H1 (cell line): ENCODE results near the gene MAGEC1. TPM values are rescaled to one million over a fixed set of nuclear protein-coding genes. Genes with fewer than 3 reads are reported as not detected.

ENCODE experiments used
- CTCF ChIA-PET: fragments of 300-600 bp; sonication (Branson Sonifier 250); formaldehyde crosslinking; loops from one replicate; lab custom pipeline; 2021; ENCODE audit not compliant: partially characterized antibody; lab: Charles Lee
- POLR2A ChIA-PET: fragments of 300-600 bp; sonication (Branson Sonifier 250); formaldehyde crosslinking; loops from one replicate; lab custom pipeline; 2021; ENCODE audit warnings: inconsistent platforms; ENCODE audit not compliant: partially characterized antibody; lab: Charles Lee
- DNase-seq, 2 experiments: peaks; one replicate each; pipeline versions ENCODE4 v3.0.0 to v3.0.0-alpha.2; 2010 to 2022; ENCODE audit warnings: low spot score in 2 of 2, low read depth in 1 of 2, mixed read lengths in 1 of 2
- FAIRE-seq: peaks from 2 replicates; lab custom pipeline; 2011; peaks lifted over from hg19 to GRCh38; lab: Jason Lieb, UNC
- H2AFZ ChIP-seq: 2 replicates; pipeline ENCODE4 v1.8.1; 2012; ENCODE audit warnings: low read length, inconsistent platforms
- H2AK5ac ChIP-seq: 2 replicates; pipeline ENCODE4 v1.6.1; 2013; ENCODE audit warnings: low read depth, low read length
- H2BK120ac ChIP-seq: replicated peaks from 2 replicates; pipeline ENCODE3; 2013; ENCODE audit warnings: low read depth, low read length, inconsistent platforms
- H2BK12ac ChIP-seq: 2 replicates; pipeline ENCODE4 v1.6.1; 2013; ENCODE audit warnings: low read depth, low read length
- H2BK15ac ChIP-seq: 2 replicates; pipeline ENCODE4 v1.6.1; 2013; ENCODE audit warnings: low read length
- H2BK20ac ChIP-seq: 2 replicates; pipeline ENCODE4 v1.6.1; 2013; ENCODE audit warnings: low read length
- H2BK5ac ChIP-seq: 2 replicates; pipeline ENCODE4 v1.6.1; 2013; ENCODE audit warnings: low read depth, low read length
- H3K14ac ChIP-seq: 2 replicates; pipeline ENCODE4 v1.6.1; 2013; ENCODE audit warnings: inconsistent platforms; ENCODE audit not compliant: insufficient read length
- H3K18ac ChIP-seq: 2 replicates; pipeline ENCODE4 v1.6.1; 2013; ENCODE audit warnings: low read length; ENCODE audit errors: extremely low read depth
- H3K23ac ChIP-seq: 2 replicates; pipeline ENCODE4 v1.6.1; 2013; ENCODE audit warnings: inconsistent platforms; ENCODE audit not compliant: insufficient read length
- H3K23me2 ChIP-seq: 2 replicates; pipeline ENCODE4 v1.6.1; 2013; ENCODE audit warnings: low read depth, low read length
- H3K27ac ChIP-seq: 2 replicates; pipeline ENCODE4 v1.6.1; 2011; ENCODE audit warnings: low read depth, low read length, inconsistent platforms
- H3K27me3 ChIP-seq, 4 experiments: replicated peaks in 1 of 4; 1 replicate in 1 of 4; 2 replicates in 3 of 4; pipeline versions ENCODE4 v1.6.1 to v1.8.1; 2011 to 2013; ENCODE audit warnings: low read length in 3 of 4, mild to moderate bottlenecking in 3 of 4, inconsistent platforms in 2 of 4, mixed read lengths in 2 of 4, moderate library complexity in 1 of 4; ENCODE audit not compliant: control insufficient read depth in 3 of 4, insufficient read depth in 3 of 4; ENCODE audit errors: extremely low read depth in 1 of 4
- H3K36me3 ChIP-seq, 4 experiments: 2 replicates each; pipeline versions ENCODE4 v1.6.1 to v1.8.1; 2011 to 2013; ENCODE audit warnings: mild to moderate bottlenecking in 4 of 4, low read length in 3 of 4, moderate library complexity in 2 of 4, control low read depth in 1 of 4, inconsistent platforms in 1 of 4; ENCODE audit not compliant: insufficient read depth in 4 of 4, control insufficient read depth in 2 of 4
- H3K4ac ChIP-seq: replicated peaks from 2 replicates; pipeline ENCODE3; 2013; ENCODE audit warnings: low read length, low read depth, mixed read lengths, inconsistent platforms; ENCODE audit not compliant: insufficient read length
- H3K4me1 ChIP-seq, 4 experiments: replicated peaks in 1 of 4; 1 replicate in 1 of 4; 2 replicates in 3 of 4; pipeline versions ENCODE4 v1.6.1 to v1.8.1; 2011 to 2013; ENCODE audit warnings: low read length in 3 of 4, inconsistent platforms in 2 of 4, mixed read lengths in 1 of 4; ENCODE audit not compliant: insufficient read depth in 4 of 4, control insufficient read depth in 3 of 4
- H3K4me2 ChIP-seq, 2 experiments: 2 replicates each; pipeline versions ENCODE4 v1.6.1 to v1.8.1; 2011 to 2013; ENCODE audit warnings: low read depth in 2 of 2, low read length in 2 of 2, control low read depth in 1 of 2, inconsistent platforms in 1 of 2, mild to moderate bottlenecking in 1 of 2; ENCODE audit not compliant: insufficient read depth in 1 of 2
- H3K4me3 ChIP-seq, 4 experiments: fragments of 200-600, 300-600 bp in 1 of 4; sonication (generic), shearing (Covaris generic), sonication (Bioruptor Twin) in 1 of 4; 2 replicates each; pipeline versions ENCODE4 v1.5.1 to v1.8.1; 2011 to 2016; ENCODE audit warnings: low read length in 4 of 4, low read depth in 3 of 4, control low read depth in 2 of 4, inconsistent platforms in 2 of 4, mild to moderate bottlenecking in 2 of 4, mixed read lengths in 1 of 4, moderate library complexity in 1 of 4; ENCODE audit not compliant: insufficient read depth in 2 of 4; ENCODE audit errors: extremely low read depth in 1 of 4
- H3K56ac ChIP-seq: replicated peaks from 2 replicates; pipeline ENCODE3; 2013; ENCODE audit warnings: low read depth, mild to moderate bottlenecking, mixed read lengths, low read length, inconsistent platforms; ENCODE audit not compliant: insufficient read length
- H3K79me1 ChIP-seq: 2 replicates; pipeline ENCODE4 v1.6.1; 2013; ENCODE audit warnings: low read depth, low read length, control low read depth
- H3K79me2 ChIP-seq, 2 experiments: 2 replicates each; pipeline versions ENCODE4 v1.6.1 to v1.8.1; 2012 to 2013; ENCODE audit warnings: low read length in 2 of 2, mild to moderate bottlenecking in 2 of 2, inconsistent platforms in 1 of 2; ENCODE audit not compliant: insufficient read depth in 2 of 2, control insufficient read depth in 1 of 2
- H3K9ac ChIP-seq, 4 experiments: replicated peaks in 1 of 4; 1 replicate in 1 of 4; 2 replicates in 3 of 4; pipeline versions ENCODE4 v1.6.1 to v1.8.1; 2011 to 2013; ENCODE audit warnings: low read depth in 3 of 4, low read length in 3 of 4, control low read depth in 2 of 4, mild to moderate bottlenecking in 2 of 4, moderate library complexity in 2 of 4, inconsistent platforms in 1 of 4; ENCODE audit errors: extremely low read depth in 1 of 4
- H3K9me3 ChIP-seq, 2 experiments: 2 replicates each; pipeline versions ENCODE4 v1.6.1 to v1.8.1; 2012 to 2013; ENCODE audit warnings: mild to moderate bottlenecking in 2 of 2, moderate library complexity in 2 of 2, control low read depth in 1 of 2, inconsistent platforms in 1 of 2, low read depth in 1 of 2, low read length in 1 of 2, mixed read lengths in 1 of 2; ENCODE audit not compliant: insufficient read depth in 2 of 2
- H4K20me1 ChIP-seq, 2 experiments: replicated peaks in 1 of 2; 2 replicates each; pipeline versions ENCODE3 to v1.8.1; 2011 to 2013; ENCODE audit warnings: inconsistent platforms in 2 of 2, low read length in 2 of 2, mild to moderate bottlenecking in 1 of 2; ENCODE audit not compliant: insufficient read depth in 2 of 2, control insufficient read depth in 1 of 2
- H4K5ac ChIP-seq: 2 replicates; pipeline ENCODE4 v1.6.1; 2013; ENCODE audit warnings: low read length, low read depth, mixed read lengths, inconsistent platforms; ENCODE audit not compliant: insufficient read length
- H4K8ac ChIP-seq: 2 replicates; pipeline ENCODE4 v1.8.0; 2013; ENCODE audit warnings: mild to moderate bottlenecking, moderate library complexity, low read length, inconsistent platforms; ENCODE audit not compliant: insufficient read depth; ENCODE audit errors: extremely low read depth
- H4K91ac ChIP-seq: replicated peaks from 2 replicates; pipeline ENCODE3; 2013; ENCODE audit warnings: low read length, mixed read lengths, inconsistent platforms; ENCODE audit not compliant: insufficient read length
- ASH2L ChIP-seq: fragments of 200-600, 300-600 bp; sonication (generic); IDR thresholded peaks from one replicate; pipeline ENCODE4 v1.7.1; 2017; ENCODE audit warnings: low read length
- BRCA1 ChIP-seq: IDR thresholded peaks from 2 replicates; pipeline ENCODE4 v1.6.1; 2012; ENCODE audit warnings: low read depth, low read length, improper control_type of control experiment
- CBX5 ChIP-seq: fragments of 300-800, 300-1000 bp; sonication (generic); IDR thresholded peaks from 2 replicates; pipeline ENCODE4 v1.7.1; 2016; ENCODE audit warnings: antibody characterized with exemption, low read length, low read depth
- EZH2 ChIP-seq: fragments of 200-600 bp; sonication (generic); IDR thresholded peaks from 2 replicates; pipeline ENCODE4 v1.7.1; 2012; ENCODE audit warnings: low read depth, mild to moderate bottlenecking, moderate library complexity, low read length, inconsistent platforms; ENCODE audit not compliant: severe bottlenecking
- FOSL1 ChIP-seq: IDR thresholded peaks from 2 replicates; pipeline ENCODE4 v1.6.1; 2011; ENCODE audit warnings: mild to moderate bottlenecking, low read depth, low read length, moderate library complexity; ENCODE audit not compliant: insufficient read depth
- KDM5A ChIP-seq: fragments of 200-600 bp; IDR thresholded peaks from 2 replicates; pipeline ENCODE4 v1.7.1; 2012; ENCODE audit warnings: mild to moderate bottlenecking, low read length, inconsistent platforms, mixed read lengths
- MAFK ChIP-seq: IDR thresholded peaks from 2 replicates; pipeline ENCODE4 v1.6.1; 2012; ENCODE audit warnings: low read depth, mild to moderate bottlenecking, improper control_type of control experiment, low read length
- POLR2A ChIP-seq, 2 experiments: IDR thresholded peaks; 1 replicate in 1 of 2; 2 replicates in 1 of 2; pipeline ENCODE4 v1.6.1; 2011; ENCODE audit warnings: low read depth in 2 of 2, low read length in 2 of 2, mild to moderate bottlenecking in 2 of 2; ENCODE audit errors: control extremely low read depth in 1 of 2
- SAP30 ChIP-seq: fragments of 300-600 bp; sonication (generic); IDR thresholded peaks from 2 replicates; pipeline ENCODE4 v1.7.1; 2012; ENCODE audit warnings: low read length, moderate library complexity, mild to moderate bottlenecking, inconsistent platforms; ENCODE audit not compliant: insufficient read depth, insufficient replicate concordance
- SIN3A ChIP-seq, 2 experiments: IDR thresholded peaks in 1 of 2; conservative IDR thresholded peaks in 1 of 2; 2 replicates each; pipeline ENCODE4 v1.6.1; 2011 to 2012; ENCODE audit warnings: low read length in 2 of 2, improper control_type of control experiment in 1 of 2, low read depth in 1 of 2, mild to moderate bottlenecking in 1 of 2
- SP2 ChIP-seq: IDR thresholded peaks from 2 replicates; pipeline ENCODE4 v1.6.1; 2012; ENCODE audit warnings: mild to moderate bottlenecking, low read length, inconsistent platforms
- SRF ChIP-seq: IDR thresholded peaks from 2 replicates; pipeline ENCODE4 v1.6.1; 2011; ENCODE audit warnings: mild to moderate bottlenecking, low read depth, low read length, moderate library complexity
- TAF1 ChIP-seq: IDR thresholded peaks from 2 replicates; pipeline ENCODE4 v1.6.1; 2011; ENCODE audit warnings: mild to moderate bottlenecking, low read depth, low read length
- ZNF274 ChIP-seq: IDR thresholded peaks from 2 replicates; pipeline ENCODE4 v1.7.0; 2012; ENCODE audit warnings: low read length, borderline replicate concordance; ENCODE audit errors: extremely low read depth
- WGBS, 2 experiments: shearing (Covaris generic) in 1 of 2; methylation state at CpG; one replicate each; pipeline versions ENCODE4 v1.1.6 to v1.1.7; 2013 to 2015; ENCODE audit warnings: low lambda C conversion rate in 2 of 2, mixed read lengths in 2 of 2, inconsistent platforms in 1 of 2, low coverage in 1 of 2, missing lambda C conversion rate in 1 of 2; ENCODE audit not compliant: insufficient replicate concordance in 2 of 2, insufficient coverage in 1 of 2, insufficient read length in 1 of 2; ENCODE audit errors: extremely low coverage in 1 of 2, missing lambda C conversion rate in 1 of 2; 5-methylcytosine and 5-hydroxymethylcytosine counted together
- polyA plus RNA-seq, 7 experiments: library from polyadenylated mRNA; depleted of rRNA in 3 of 7; stranded (reverse) in 5 of 7; unstranded in 2 of 7; fragments of >200 nt in 5 of 7; fragments of 200-250 nt in 2 of 7; gene quantifications; 1 replicate in 5 of 7; 2 replicates in 1 of 7; 4 replicates in 1 of 7; pipeline versions ENCODE4 v1.2.1 to v1.2.3, GENCODE V29; 2011 to 2013; ENCODE audit warnings: missing spikeins in 2 of 7, mixed read lengths in 2 of 7
- total RNA-seq: library from RNA; stranded (reverse); fragmentation: NEBNext Ultra II Directional; extraction: Animal tissue kit (Norgen Biotek cat#: 25700); gene quantifications from 2 replicates; pipeline ENCODE4 v1.2.1, GENCODE V29; 2021
- TF ChIP-seq, protein P1 (sequence below): IDR thresholded peaks from 2 replicates; pipeline ENCODE4 v1.6.1; 2011; ENCODE audit warnings: low read length, improper control_type of control experiment

MAGEC1 gene
- total and polyA plus RNA-seq, 2 of the 8 experiments (the other 6 are each of a cell fraction or from before 2014, with no cell fraction given), result not detected

DNA sequence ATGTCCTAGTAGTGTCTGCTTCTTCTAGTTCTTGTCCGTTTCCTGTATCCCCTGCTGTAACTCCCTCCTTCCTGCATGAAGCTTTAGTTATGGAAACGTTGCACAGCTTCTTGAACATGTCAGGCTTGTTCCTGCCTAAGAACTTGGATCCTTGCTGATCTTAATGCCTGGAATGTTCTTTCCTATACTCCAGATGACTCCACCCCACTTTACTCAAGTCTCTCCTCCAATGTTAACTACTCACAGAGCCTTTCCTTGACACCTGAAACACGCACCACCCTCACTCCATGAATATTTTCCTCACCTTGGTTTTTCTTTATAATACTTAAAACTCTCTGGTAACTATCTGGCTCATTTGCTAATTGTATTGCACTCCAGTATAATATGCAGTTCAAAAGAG is 46.2 kb upstream of the MAGEC1 start:
- DNase-seq (no peak), FAIRE-seq (no peak)
- Histone ChIP-seq H3K27me3 (no peaks in the 10 kb centered on the region), H3K79me1 (no peaks in the 10 kb centered on the region), H2BK20ac (no peak overlapping the region), H4K5ac (no peak overlapping the region), H3K18ac (no peak overlapping the region), H3K79me2 (no peaks in the 10 kb centered on the region), H4K8ac (no peak overlapping the region), H3K56ac (no peak overlapping the region), H3K9ac (no peak overlapping the region), H4K20me1 (no peaks in the 10 kb centered on the region), H2AK5ac (no peak overlapping the region), H2BK15ac (no peak overlapping the region), H2BK120ac (no peak overlapping the region), H2BK12ac (no peak overlapping the region), H3K9me3 (no peaks in the 10 kb centered on the region), H3K23me2 (no peaks in the 10 kb centered on the region), H2BK5ac (no peak overlapping the region), H2AFZ (no peak overlapping the region), H3K4me3 (no peak overlapping the region), H3K4me1 (no peaks in the 10 kb centered on the region), H4K91ac (no peak overlapping the region), H3K36me3 (no peaks in the 10 kb centered on the region), H3K23ac (no peak overlapping the region), H3K4ac (no peak overlapping the region), H3K4me2 (no peak overlapping the region), H3K27ac (no peak overlapping the region), H3K14ac (no peak overlapping the region)
- POLR2A ChIA-PET, result no interaction called here
- CTCF ChIA-PET, result no interaction called here
- 61% methylated on average over 3 of the region's 3 CpGs; no CpG with 5 or more reads in 1 of the 2 experiments for WGBS, 2 experiments
- TF ChIP-seq, protein P1, sequence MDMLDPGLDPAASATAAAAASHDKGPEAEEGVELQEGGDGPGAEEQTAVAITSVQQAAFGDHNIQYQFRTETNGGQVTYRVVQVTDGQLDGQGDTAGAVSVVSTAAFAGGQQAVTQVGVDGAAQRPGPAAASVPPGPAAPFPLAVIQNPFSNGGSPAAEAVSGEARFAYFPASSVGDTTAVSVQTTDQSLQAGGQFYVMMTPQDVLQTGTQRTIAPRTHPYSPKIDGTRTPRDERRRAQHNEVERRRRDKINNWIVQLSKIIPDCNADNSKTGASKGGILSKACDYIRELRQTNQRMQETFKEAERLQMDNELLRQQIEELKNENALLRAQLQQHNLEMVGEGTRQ, result no peak
- no peak for TF ChIP-seq ASH2L
- no peak for TF ChIP-seq SIN3A (conservative IDR thresholded peaks at IDR 0.05 in 1 of 2, IDR thresholded peaks at IDR 0.05 in 1 of 2; ENCODE audit: low read depth in 1 of 2, low read length in 2 of 2)
- TF ChIP-seq FOSL1, result no peak
- no peak for TF ChIP-seq CBX5
- no peak for TF ChIP-seq BRCA1
- no peak for TF ChIP-seq POLR2A (IDR thresholded peaks at IDR 0.05; ENCODE audit: control extremely low read depth in 1 of 2, low read depth in 2 of 2, low read length in 2 of 2)
- TF ChIP-seq SRF, result no peak
- no peak for TF ChIP-seq SAP30
- no peak for TF ChIP-seq SP2
- no peak for TF ChIP-seq MAFK
- TF ChIP-seq TAF1, result no peak
- no peak for TF ChIP-seq EZH2
- no peak for TF ChIP-seq ZNF274
- TF ChIP-seq KDM5A, result no peak
